GOT3 (cell line): ENCODE measurements around the gene FAM222A.
"Not testable (repeated sequence)": the region's sequence is repeated elsewhere in the genome, so short reads cannot be mapped to it uniquely, and the experiment has no call there.

Experiments used
- DNase-seq: peaks from one replicate; lab custom pipeline; 2025; ENCODE audit warnings: mixed read lengths; lab: John Stamatoyannopoulos, UW

FAM222A gene

DNA sequence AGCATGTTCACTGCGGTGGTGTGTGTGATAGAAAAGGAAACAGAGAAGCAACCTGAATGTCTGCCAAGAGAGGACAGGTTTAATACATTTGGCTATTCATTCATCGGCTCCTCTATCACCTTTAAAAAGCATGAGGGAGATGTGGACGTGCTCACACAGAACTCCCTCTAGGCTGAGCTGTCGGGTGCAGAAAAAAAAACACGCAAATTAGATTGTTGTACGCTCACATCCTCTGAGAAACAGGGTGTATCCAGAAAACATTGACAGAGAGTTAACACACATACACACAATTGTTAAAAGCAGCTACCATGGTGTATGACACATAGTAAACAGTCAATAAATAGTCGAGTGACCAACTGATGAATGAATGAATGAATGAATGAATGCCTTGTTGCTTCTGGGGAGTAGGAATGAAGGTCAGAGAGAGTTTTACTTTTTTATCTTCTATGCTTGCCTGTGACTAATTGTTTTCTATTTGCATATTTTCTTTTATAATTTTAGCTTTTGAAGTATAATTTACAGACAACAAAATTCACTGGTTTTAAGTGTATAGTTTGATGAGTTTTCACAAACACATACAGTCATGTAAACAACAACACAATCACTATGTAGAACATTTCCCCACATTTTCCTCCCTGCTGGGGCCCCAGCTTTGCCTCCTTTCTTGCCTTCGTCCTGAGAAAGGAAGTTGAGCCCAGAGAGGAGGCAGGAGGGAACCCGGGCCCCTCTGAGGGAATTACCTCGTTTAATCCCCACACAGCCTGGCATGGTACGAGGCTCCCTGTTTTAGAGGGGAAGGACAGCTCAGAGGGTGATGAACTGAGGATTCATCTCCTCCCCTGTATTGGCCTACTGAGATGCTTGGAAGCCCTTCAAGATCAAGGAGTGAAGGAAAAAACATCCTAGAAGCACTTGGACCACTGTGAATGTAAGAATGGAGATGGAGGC lies 19.7 kb upstream of the FAM222A start:
- DNase-seq: no peak

DNA sequence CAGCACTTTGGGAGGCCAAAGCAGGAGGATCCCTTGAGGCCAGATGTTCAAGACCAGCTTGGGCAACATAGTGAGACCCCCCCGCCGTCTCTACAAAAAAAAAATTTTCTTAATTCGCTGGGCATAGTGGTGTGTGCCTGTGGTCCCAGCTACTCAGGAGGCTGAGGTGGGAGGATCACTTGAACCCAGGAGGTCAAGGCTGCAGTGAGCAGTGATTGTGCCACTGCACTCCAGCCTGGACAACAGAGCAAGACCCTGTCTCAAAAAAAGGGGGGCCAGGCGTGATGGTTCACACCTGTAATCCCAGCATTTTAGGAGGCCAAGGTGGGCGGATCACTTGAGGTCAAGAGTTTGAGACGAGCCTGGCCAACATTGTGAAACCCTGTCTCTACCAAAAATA lies 19.0 kb upstream of the FAM222A start:
- DNase-seq: not testable (repeated sequence)

DNA sequence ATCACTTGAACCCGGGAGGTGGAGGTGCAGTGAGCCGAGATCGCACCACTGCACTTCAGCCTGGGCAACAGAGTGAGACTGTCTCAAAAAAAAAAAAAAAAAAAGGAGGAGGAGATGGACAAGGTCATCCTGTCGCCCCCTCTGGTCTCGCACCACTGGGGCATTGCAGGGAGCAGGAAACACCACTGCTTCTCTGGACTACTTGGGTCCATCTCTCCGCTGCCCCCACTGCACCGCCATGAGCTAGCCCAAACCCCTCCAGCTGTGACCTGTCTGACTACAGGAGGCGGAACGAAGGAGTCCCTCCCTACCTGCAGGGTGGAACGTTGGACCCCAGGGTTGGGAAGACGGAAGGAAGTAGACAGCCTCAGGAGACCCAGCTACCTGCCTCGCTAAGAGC lies 18.2 kb upstream of the FAM222A start:
- DNase-seq: no peak

DNA sequence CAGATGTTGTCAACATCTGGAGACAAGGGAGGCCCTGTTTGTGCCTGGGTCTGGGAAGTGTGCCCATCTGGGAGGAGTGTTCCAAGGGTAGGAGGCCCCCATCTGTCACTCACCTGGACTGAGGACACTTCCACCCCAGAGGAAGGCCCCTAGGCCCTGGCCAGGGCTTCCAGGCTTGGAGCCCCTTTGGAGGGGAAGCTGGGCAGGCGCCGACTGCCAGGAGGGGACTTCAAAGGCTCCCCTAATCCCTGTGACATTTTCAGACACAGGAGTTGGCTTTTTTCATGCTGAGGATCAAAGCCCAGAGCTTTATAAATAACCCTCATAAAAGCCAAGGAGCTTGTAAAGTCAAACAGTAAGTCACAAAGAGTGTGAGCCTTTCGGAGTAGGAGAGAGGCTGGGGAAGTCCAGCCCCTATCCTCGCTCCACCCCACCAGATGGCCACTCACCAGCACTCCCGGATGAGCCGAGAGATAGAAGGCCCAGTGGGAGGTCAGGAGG lies 17.6 kb upstream of the FAM222A start:
- DNase-seq: no peak

DNA sequence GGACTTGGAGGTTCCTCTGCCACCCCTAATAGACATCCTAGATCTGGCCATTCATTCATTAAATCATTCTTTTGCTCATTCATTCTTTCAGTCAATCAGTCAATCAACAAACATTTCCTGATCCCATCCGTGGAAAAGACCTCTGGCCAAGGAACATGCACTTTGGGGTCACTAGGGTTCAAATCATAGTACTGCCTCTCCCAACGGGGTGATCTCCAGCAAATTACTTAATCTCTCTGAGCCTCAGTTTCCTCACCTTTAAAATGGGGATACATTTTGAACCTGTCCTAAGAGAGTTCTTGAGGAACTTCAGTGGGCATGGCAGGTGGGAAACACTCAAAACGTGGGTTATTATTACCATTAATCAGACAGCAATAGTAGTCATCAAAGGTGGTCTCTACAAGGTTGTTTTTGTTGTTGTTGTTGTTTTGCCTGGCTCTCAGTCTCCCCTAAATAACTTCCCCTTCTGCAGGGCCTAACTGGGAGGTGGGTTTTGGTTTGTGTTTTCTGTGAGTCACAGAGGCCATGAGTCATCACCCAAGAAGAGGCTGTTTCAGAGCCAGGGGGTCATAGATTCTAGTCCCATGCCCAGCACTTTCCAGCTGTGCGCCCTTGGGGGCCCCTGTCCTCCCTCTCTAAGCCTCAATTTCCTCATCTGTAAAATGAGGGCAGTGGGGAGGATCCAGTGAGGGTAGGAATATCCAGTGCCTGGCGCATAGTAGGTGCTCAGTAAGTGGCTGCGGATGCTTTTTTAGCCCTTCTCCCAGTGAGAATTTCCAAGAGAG lies 16.9 kb upstream of the FAM222A start:
- no peak for DNase-seq

DNA sequence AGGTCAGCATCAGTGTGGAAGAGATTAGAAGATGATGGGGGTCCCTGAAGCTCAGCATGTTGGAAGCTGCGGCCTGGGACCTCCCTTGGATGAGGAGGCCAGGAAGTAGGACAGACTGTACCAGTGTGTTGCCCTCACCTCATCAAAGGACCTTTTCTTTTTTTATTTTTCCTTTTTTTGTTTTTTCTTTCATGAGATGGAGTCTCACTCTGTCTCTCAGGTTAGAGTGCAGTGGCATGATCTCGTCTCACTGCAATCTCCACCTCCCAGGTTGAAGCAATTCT lies 16.4 kb upstream of the FAM222A start:
- DNase-seq: no peak

DNA sequence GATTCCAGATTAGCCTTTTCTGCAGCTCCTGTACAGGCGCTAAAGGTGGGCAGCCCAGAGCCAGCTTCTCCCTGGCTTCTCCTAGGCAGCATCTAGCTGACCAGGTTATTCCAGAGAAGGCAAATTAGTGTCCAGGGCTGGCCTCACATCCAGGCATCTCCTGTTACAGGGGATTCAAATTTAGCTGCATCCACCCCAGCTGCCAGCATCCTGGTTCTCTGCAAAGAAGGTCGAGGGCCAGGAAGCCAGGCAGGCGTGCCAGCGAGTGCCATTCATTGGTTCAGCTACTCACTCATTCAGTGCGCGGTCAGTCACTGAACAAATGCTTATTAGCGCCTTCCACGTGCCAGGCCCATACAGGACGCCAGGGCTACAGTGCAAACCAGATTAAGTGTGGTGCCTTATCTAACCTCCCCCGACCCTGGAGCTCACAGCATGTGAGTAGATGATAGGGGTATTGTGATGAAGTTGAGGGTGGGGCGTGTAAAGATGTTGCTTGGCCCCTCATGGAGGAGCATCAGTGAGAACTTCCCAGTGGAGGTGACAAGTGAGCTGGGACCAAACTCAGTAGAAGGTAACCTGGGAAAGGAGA lies 15.7 kb upstream of the FAM222A start:
- DNase-seq: no peak

DNA sequence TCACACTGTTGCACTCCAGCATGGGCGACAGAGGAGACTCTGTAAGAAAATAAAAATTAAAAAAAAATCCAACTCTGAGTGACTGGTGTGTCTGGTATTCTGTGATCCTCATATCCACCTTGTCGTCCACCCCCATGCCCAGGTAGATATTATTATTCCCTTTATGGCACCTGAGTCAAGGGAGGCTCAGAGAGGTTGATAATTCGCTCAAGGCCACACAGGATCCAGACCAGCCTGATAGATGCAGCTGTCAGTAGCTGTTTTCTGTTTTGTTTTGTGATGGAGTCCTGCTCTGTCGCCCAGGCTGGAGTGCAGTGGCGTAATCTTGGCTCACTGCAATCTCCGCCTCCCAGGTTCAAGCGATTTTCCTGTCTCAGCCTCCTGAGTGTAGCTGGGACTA lies 14.8 kb upstream of the FAM222A start:
- DNase-seq: no peak

DNA sequence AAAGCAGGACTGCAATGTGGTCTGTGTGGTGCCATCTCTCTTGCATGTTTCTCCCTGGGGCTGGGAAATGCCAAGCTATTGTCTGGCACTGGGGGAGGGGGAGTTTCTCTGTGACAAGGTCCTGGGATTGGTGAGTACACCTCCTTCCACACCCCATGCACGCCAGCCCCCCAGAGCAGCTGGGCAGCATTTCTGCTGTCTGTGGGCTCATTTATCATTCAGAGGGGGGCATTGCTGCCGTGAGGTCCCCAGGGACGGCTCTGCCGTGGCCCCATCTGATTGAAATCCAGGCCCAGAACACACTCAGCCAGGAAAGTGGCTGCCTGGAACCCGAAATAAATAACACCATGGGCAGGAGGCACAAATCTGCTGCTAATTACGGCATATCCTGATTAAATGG lies 12.6 kb upstream of the FAM222A start:
- DNase-seq: no peak

DNA sequence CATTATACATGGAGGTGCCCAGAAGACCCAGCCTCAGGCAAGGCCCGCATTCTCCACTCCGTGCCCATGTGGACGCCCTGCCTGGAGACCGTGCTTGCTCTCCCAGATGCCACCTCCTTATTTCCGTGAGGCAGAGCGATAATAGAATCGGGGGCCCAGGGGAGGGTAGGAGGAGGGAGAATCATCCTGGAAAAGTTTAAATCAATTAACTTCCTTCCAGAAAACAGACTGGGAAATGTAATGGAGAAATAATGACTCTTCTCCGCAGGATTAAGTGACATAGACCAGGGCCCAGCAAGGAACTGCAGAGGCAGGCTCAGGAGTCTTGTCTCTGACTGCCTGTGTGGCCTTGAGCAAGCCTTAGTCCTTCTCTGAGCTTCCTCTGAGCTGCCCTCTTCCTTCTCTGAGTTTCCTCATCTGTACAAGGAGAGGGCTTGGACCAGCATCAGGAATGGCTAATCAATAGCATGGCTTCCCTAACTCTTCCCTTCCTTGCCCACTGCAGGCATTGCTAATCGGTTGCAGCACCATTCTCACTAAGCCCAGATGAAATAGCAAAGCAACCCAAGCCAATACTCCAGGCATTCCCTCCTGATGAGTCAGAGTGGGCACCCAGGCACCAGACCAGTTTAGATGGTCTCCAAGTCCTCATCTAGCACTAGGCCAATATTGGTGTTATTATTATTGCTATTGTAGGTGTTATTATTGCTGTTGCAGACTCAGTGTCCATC lies 11.3 kb upstream of the FAM222A start:
- no peak for DNase-seq

DNA sequence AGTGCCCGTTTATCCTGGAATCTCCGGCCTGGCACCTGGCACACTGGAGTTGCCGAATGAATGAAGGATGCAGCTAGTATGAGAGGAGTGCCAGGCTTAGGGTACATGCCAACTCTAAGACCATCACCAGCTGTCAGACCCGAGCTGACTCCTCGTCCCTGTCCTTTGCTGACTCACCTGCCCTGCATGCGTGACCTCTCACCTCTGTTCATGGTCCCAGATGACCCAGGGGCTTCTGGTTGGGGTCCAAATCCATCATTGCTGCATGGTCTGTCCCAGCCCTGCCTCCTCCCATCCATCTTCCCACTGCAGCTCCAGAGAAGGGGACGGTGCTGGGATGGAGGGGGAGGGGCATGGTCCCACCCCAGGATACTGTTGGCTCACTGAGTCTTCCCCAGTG lies 9.9 kb upstream of the FAM222A start:
- no peak for DNase-seq

DNA sequence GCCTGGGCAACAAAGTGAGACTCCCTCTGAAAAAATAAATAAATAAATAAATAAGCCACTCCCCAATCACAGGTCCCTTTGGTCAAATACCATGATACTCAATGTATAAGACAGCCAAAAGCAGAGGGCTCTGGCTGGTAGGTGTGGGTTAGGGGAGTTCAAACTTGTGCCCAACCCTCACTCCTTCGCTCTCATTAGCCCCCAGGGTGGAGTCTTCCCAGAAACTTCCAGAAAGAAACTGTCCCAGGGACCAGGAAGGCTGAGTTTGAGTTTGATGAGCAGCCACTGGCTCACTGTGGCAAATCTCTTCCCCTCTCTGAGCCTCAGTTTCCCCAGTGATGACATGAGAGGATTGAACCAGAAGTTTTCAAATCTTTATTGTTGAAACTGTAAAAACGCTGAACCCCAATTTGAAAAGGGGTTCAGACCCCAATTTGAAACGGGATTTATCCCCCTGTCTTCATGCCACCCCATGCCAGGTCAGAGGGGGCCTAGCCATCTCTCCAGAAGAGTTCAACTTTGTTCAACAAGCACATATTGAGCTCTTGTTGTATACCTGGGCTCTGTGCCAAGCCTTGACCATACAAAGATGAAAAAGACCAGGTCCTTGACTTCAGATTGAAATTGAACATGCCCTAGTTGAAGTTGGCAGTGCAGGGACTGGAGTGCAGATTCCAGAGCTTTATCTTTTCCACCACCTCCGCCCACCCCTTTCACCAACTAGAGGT lies 9.1 kb upstream of the FAM222A start:
- no peak for DNase-seq

DNA sequence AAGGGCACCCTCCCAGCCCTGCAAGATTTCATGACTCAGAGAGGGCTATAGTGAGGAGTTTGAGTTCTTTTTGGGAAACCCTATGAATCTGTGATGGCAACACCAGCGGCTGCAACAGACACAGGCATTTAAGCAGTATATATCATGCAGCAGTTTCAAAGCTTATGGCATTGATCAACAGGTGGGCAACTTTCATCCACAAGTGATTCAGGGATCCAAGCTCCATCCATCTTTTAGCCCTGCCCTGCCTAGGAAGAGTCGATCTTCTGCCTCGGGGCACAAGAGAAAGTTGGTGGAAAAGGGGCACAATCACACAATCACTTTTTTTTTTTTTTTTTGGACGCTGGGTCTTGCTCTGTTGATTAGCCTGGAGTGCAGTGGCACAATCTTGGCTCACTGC lies 8.3 kb upstream of the FAM222A start:
- no peak for DNase-seq

DNA sequence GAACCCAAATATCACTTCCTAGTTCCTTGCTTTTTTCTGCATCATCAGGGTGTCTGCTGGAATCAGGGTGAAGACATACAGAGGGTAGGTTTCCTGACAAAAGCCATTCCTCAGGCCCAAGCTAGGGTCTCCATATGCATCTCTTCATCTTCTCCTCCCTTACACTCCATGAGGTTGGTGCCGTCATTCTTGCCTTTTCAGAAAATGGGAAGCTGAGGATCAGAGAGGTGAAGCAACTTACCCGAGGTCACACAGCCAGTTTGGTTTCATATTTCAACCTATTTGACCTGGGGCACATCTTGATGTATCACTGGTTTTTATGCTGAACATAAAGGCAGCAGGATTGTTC lies 7.3 kb upstream of the FAM222A start:
- no peak for DNase-seq

DNA sequence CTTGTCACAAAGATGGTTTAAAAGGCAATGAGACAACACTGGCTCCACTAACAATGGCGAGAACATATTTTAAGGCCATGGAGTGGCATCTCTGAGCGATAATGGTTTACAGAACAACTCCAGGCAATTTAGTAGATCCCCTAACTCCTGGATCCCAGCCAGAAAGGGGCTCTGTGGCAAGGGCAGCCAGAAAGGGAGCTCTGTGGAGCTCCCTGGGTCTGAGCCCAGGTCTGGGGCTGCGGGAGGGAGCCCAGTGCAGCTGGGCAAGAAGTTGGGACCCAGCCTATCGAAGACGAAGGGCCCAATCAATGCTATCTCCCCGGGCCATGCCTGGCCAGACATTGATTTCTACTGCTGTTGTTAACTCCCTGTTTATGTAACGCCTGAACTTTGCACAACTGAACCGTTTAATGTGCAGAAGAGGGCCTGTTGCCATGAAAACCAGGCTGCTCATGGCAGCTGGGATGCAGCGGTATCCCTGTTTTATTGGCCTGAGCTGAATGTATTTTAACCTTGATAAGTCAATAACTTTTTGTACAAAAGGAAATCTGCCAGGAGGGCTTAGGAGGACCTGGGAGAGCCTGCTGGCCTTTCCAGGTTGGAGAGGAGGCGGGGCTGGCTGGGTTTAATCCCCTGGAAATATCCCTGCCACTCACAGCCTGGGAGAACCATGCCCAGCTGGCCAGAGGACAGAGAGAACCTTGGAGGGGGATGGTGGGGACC lies 6.7 kb upstream of the FAM222A start:
- DNase-seq: no peak

DNA sequence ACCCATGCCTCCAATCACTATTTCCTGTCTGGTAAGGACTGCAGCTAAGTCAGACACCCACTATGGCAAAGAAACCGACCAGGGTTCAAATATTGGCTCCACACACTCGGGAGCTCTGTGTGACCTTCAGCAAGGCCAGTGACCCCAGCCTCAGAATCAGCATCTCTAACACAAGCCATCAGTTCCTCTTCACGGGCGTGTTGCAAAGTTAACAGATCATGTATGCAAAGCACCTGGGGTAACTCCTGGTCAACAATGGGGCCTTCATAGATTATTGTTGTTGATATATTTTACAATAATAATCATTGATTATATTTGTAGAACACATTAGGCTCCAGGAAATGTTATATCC lies 6.2 kb upstream of the FAM222A start:
- no peak for DNase-seq

DNA sequence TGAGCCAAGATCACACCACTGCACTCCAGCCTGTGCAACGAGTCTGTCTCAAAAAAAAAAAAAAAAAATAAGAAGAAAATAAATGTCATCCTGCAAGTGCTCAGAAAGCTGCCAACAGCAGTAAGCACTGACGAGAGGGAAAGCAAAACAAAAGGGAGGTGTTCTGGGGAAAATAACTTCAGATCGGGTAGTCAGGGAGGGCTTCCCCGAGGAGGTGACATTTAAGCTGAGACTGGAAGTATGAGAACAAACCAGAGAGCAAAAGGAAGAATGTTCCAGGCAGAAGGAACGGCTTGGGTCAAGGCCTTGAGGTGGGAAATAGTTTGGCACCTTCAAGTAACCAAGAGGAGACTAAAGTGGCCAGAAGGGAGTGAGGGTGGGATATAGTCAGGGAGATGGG lies 4.7 kb upstream of the FAM222A start:
- DNase-seq: no peak

DNA sequence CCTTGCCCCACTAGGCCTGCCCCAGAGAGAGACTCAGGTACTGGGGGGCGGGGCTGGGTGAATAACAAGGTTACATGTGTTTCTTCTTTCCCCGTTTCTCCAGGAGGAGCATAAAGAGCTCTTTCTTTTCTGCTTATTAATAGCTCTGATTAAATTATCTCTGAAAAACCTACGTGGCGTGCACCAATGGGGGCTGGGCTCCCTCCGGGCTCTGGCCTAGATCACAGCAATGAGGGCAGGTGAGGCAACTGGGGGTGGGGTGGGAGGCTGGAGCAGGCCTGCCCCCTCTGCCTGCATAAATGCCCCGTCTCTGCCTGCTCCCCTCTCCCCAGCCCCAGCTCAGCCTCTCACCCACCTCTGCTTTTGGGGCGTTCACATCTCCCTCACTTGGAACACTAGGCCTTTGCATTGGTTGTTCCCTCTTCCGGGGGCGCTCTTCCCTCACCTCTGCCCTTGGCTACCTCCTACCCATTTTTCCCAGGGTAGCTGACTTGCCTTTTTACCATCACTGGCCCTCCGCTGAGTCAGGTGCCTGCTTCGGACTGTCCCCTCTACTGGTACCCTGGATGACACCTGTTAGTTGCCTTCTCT lies 4.1 kb upstream of the FAM222A start:
- DNase-seq: no peak

DNA sequence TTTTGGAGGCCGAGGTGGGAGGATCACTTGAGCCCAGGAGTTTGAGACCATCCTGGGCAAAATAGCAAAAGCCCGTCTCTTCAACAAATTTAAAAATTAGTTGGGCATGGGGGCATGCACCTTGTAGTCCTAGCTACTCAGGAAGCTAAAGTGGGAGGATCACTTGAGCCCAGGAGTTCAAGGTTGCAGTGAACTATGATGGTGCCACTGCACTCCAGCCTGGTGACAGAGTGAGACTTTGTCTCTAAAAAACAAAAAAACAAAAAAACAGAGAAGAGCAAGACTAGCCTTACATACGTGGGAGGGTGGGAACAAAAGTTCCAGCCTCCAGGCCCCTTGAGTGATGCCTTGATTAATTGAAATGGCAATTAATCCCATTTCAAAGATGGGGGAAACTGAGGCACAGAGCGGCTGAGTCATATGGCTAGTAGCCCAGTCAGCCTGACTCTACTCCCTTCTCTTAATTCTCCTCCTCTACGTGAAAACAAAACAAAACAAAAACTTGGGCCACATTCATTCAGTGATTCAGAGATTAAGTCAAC lies 3.3 kb upstream of the FAM222A start:
- no peak for DNase-seq
